Chondrocyte (in vitro differentiated cells): ENCODE results near the gene SH2D3C. TPM values are rescaled to one million over a fixed set of nuclear protein-coding genes. Genes with fewer than 3 reads are reported as not detected.

Source experiments
- DNase-seq: peaks from one replicate; pipeline ENCODE4 v3.0.0; 2021; ENCODE audit warnings: mixed read lengths, low spot score
- H3K27ac Mint-ChIP-seq: one replicate; pipeline ENCODE4 v1.8.0; 2021; ENCODE audit warnings: mild to moderate bottlenecking, moderate library complexity, mixed read lengths; ENCODE audit not compliant: unreplicated experiment
- H3K27me3 Mint-ChIP-seq: 2 replicates; pipeline ENCODE4 v1.8.0; 2021; ENCODE audit warnings: low read depth, mixed read lengths
- H3K36me3 Mint-ChIP-seq: 2 replicates; pipeline ENCODE4 v1.8.0; 2021; ENCODE audit warnings: low read depth, mixed read lengths
- H3K4me1 Mint-ChIP-seq: 2 replicates; pipeline ENCODE4 v1.8.0; 2021; ENCODE audit warnings: low read depth, mild to moderate bottlenecking, mixed read lengths
- H3K4me3 Mint-ChIP-seq: one replicate; pipeline ENCODE4 v1.8.0; 2021; ENCODE audit warnings: mild to moderate bottlenecking, moderate library complexity, mixed read lengths; ENCODE audit not compliant: unreplicated experiment
- H3K9me3 Mint-ChIP-seq: 2 replicates; pipeline ENCODE4 v1.8.0; 2021; ENCODE audit warnings: low read depth, mixed read lengths
- CTCF ChIP-seq: fragments of 200-600 bp; sonication (generic); IDR thresholded peaks from 2 replicates; pipeline ENCODE4 v1.5.0; 2021; ENCODE audit warnings: antibody characterized with exemption, mild to moderate bottlenecking, moderate library complexity
- total RNA-seq: library from RNA; stranded (reverse); gene quantifications from 3 replicates; pipeline ENCODE4 v1.2.1, GENCODE V29; 2021

SH2D3C gene
- total RNA-seq, 1 donor from 2014 or later = 9.9 TPM

- Mint-ChIP-seq H3K36me3 (peaks cover 5% of the 10 kb centered on the region), H3K9me3 (no peaks in the 10 kb centered on the region), H3K27me3 (no peaks in the 10 kb centered on the region), H3K4me1 (peaks cover 53% of the 10 kb centered on the region), H3K27ac (peak overlapping the region; percentile 98), H3K4me3 (peak overlapping the region; percentile 89)
- peak; percentile 33 for TF ChIP-seq CTCF
- no peak for DNase-seq
Measured at GRCh38 chr9:127769929-127770582, 8.4 kb downstream of the SH2D3C start.

GRCh38 chr9:127769101-127769500, 9.4 kb downstream of the SH2D3C start:
- Mint-ChIP-seq H3K36me3 (peaks cover 5% of the 10 kb centered on the region), H3K27me3 (no peaks in the 10 kb centered on the region), H3K4me3 (peak overlapping the region; percentile 33), H3K4me1 (peaks cover 58% of the 10 kb centered on the region), H3K9me3 (no peaks in the 10 kb centered on the region), H3K27ac (peak overlapping the region; percentile 98)
- TF ChIP-seq CTCF = no peak
- DNase-seq = no peak

GRCh38 chr9:127768698-127769097, 9.8 kb downstream of the SH2D3C start:
- no peak for TF ChIP-seq CTCF
- DNase-seq = no peak
- H3K4me1 Mint-ChIP-seq = peaks cover 62% of the 10 kb centered on the region
- H3K9me3 Mint-ChIP-seq = no peaks in the 10 kb centered on the region
- peaks cover 5% of the 10 kb centered on the region for H3K36me3 Mint-ChIP-seq
- no peaks in the 10 kb centered on the region for H3K27me3 Mint-ChIP-seq
- H3K27ac Mint-ChIP-seq = peak overlapping the region; percentile 98
- peak overlapping the region; percentile 33 for H3K4me3 Mint-ChIP-seq

- no peak for TF ChIP-seq CTCF
- Mint-ChIP-seq H3K27me3 (no peaks in the 10 kb centered on the region), H3K36me3 (peaks cover 5% of the 10 kb centered on the region), H3K4me1 (peaks cover 67% of the 10 kb centered on the region), H3K27ac (peak overlapping the region; percentile 98), H3K4me3 (peak overlapping the region; percentile 33), H3K9me3 (no peaks in the 10 kb centered on the region)
- no peak for DNase-seq
Measured at GRCh38 chr9:127767909-127768331, 10.5 kb downstream of the SH2D3C start.

GRCh38 chr9:127767410-127767809, 11.1 kb downstream of the SH2D3C start:
- no peaks in the 10 kb centered on the region for H3K27me3 Mint-ChIP-seq
- H3K4me1 Mint-ChIP-seq = peaks cover 72% of the 10 kb centered on the region
- peak overlapping the region; percentile 33 for H3K4me3 Mint-ChIP-seq
- DNase-seq = no peak
- H3K27ac Mint-ChIP-seq = peak overlapping the region; percentile 98
- peaks cover 5% of the 10 kb centered on the region for H3K36me3 Mint-ChIP-seq
- no peak for TF ChIP-seq CTCF
- no peaks in the 10 kb centered on the region for H3K9me3 Mint-ChIP-seq
